A673 (cell line): ENCODE data around the gene CELF3. TPM values are rescaled to one million over a fixed set of nuclear protein-coding genes. Genes with fewer than 3 reads are reported as not detected.
"Not testable (repeated sequence)": the region's sequence is repeated elsewhere in the genome, so short reads cannot be mapped to it uniquely, and the experiment has no call there.

Experiments
- BruUV-seq: library from RNA; stranded (reverse); fragments of 400-500 nt; replicated peaks from 2 replicates; lab custom pipeline; 2021; lab: Mats Ljungman, UMichigan
- CTCF ChIA-PET: fragments of 300-600 bp; sonication (Branson Sonifier 250); formaldehyde crosslinking; loops from one replicate; lab custom pipeline; 2022; ENCODE audit warnings: antibody characterized with exemption; lab: Charles Lee
- POLR2A ChIA-PET: fragments of 300-600 bp; sonication (Branson Sonifier 250); formaldehyde crosslinking; loops from one replicate; lab custom pipeline; 2022; ENCODE audit warnings: antibody characterized with exemption; ENCODE audit not compliant: low non-redundant PET; lab: Charles Lee
- DNase-seq: peaks from one replicate; pipeline ENCODE4 v3.0.0-alpha.2; 2015; ENCODE audit warnings: low spot score
- H3K27ac ChIP-seq: fragments of 200-600 bp; sonication (generic); 2 replicates; pipeline ENCODE4 v1.5.1; 2016; ENCODE audit warnings: mixed run types, low read depth, mild to moderate bottlenecking, mixed read lengths, antibody characterized with exemption, low read length; ENCODE audit not compliant: poor library complexity, severe bottlenecking
- H3K27me3 ChIP-seq: fragments of 200-600 bp; sonication (generic); replicated peaks from 2 replicates; pipeline ENCODE4 v1.6.1; 2017; ENCODE audit warnings: mixed run types, low read depth, mild to moderate bottlenecking, mixed read lengths, antibody characterized with exemption, low read length; ENCODE audit not compliant: insufficient read depth, poor library complexity
- H3K36me3 ChIP-seq: fragments of 200-600 bp; sonication (generic); 2 replicates; pipeline ENCODE4 v1.6.1; 2016; ENCODE audit warnings: mixed run types, mild to moderate bottlenecking, mixed read lengths, antibody characterized with exemption, low read length; ENCODE audit not compliant: insufficient read depth, poor library complexity, severe bottlenecking
- H3K4me1 ChIP-seq: fragments of 200-600 bp; sonication (generic); 2 replicates; pipeline ENCODE4 v1.6.1; 2017; ENCODE audit warnings: mixed run types, mild to moderate bottlenecking, mixed read lengths, antibody characterized with exemption, low read length; ENCODE audit not compliant: insufficient read depth, poor library complexity, severe bottlenecking
- H3K4me3 ChIP-seq: fragments of 200-600 bp; sonication (generic); 2 replicates; pipeline ENCODE4 v1.5.1; 2016; ENCODE audit warnings: low read depth, mixed run types, mild to moderate bottlenecking, mixed read lengths, low read length; ENCODE audit not compliant: poor library complexity, severe bottlenecking
- H3K9me3 ChIP-seq: fragments of 200-600 bp; sonication (generic); 2 replicates; pipeline ENCODE4 v1.6.1; 2016; ENCODE audit warnings: mixed run types, low read depth, mild to moderate bottlenecking, mixed read lengths, antibody characterized with exemption, low read length; ENCODE audit not compliant: poor library complexity, severe bottlenecking
- EZH2 ChIP-seq: fragments of 200-600 bp; sonication (generic); IDR thresholded peaks from 2 replicates; pipeline ENCODE4 v1.6.1; 2017; ENCODE audit warnings: borderline replicate concordance, low read depth, mild to moderate bottlenecking, mixed read lengths, antibody characterized with exemption, low read length; ENCODE audit not compliant: poor library complexity, severe bottlenecking
- intact Hi-C: fragments of 100-400 bp; cut with micrococcal nuclease; formaldehyde crosslinking; loops from one replicate; pipeline ENCODE4 v1.10.0; 2022; ENCODE audit not compliant: unreplicated experiment
- total RNA-seq: library from RNA; stranded (reverse); gene quantifications from 2 replicates; pipeline ENCODE4 v1.2.3, GENCODE V29; 2021
- TF ChIP-seq, protein P1 (sequence below): fragments of 300-800, 200-600 bp; sonication (generic); conservative IDR thresholded peaks from 2 replicates; pipeline ENCODE4 v1.5.1; 2017; ENCODE audit warnings: low read depth, mild to moderate bottlenecking, antibody characterized with exemption, low read length, moderate library complexity, mixed read lengths

Gene CELF3
- total RNA-seq, 1 experiment from 2014 or later, result not detected

DNA sequence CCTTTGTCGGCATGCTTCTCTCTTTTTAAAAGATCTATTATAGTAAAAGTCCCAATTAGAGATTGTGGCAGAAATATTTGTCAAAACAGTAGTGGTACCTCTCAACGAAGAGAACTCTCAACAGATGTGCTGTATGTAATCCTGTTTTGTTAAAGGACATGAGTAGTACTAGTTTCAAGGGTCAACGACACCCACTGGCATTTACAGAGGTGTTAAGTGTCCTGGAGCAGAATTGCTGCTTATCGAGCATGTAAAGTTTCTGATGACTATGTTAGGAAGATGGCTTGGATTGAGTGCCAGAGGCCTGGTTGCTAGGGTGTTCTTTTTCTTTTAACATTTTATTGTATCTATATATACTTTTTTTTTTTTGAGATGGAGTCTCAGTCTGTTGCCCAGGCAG, 27.1 kb downstream of the CELF3 start:
- H3K4me3 ChIP-seq, result no peak overlapping the region
- TF ChIP-seq, protein P1, sequence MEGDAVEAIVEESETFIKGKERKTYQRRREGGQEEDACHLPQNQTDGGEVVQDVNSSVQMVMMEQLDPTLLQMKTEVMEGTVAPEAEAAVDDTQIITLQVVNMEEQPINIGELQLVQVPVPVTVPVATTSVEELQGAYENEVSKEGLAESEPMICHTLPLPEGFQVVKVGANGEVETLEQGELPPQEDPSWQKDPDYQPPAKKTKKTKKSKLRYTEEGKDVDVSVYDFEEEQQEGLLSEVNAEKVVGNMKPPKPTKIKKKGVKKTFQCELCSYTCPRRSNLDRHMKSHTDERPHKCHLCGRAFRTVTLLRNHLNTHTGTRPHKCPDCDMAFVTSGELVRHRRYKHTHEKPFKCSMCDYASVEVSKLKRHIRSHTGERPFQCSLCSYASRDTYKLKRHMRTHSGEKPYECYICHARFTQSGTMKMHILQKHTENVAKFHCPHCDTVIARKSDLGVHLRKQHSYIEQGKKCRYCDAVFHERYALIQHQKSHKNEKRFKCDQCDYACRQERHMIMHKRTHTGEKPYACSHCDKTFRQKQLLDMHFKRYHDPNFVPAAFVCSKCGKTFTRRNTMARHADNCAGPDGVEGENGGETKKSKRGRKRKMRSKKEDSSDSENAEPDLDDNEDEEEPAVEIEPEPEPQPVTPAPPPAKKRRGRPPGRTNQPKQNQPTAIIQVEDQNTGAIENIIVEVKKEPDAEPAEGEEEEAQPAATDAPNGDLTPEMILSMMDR, result no peak
- no peak for TF ChIP-seq EZH2
- no peak for DNase-seq
- BruUV-seq, result no TSS peak
- ChIA-PET POLR2A (no interaction called here), CTCF (no interaction called here)
- no peaks in the 10 kb centered on the region for H3K9me3 ChIP-seq
- H3K4me1 ChIP-seq, result no peaks in the 10 kb centered on the region
- H3K36me3 ChIP-seq, result peaks cover 16% of the 10 kb centered on the region
- H3K27me3 ChIP-seq, result no peaks in the 10 kb centered on the region
- H3K27ac ChIP-seq, result no peak overlapping the region
- intact Hi-C loops, result no loop called here

DNA sequence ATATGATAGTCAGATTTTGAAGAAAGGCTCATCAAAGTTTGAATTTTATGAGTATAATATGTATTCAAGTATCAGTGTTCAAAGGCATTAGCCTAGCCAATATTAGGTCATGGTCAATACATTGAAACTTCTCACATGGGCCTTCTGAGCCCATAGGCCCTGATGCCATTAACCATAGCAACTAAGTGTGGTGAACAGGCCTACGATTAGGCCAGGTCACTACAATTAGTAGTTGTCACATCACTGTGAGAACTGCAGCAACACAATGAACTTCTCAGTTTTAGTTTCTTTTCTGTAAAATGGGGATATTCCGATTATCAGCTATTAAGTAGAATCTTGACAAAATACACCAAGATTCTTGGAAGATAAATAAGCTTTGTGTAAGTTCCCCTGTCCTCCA, 30.0 kb downstream of the CELF3 start:
- Histone ChIP-seq H3K4me3 (no peak overlapping the region), H3K4me1 (no peaks in the 10 kb centered on the region), H3K27me3 (no peaks in the 10 kb centered on the region), H3K27ac (no peak overlapping the region), H3K36me3 (peaks cover 6% of the 10 kb centered on the region), H3K9me3 (no peaks in the 10 kb centered on the region)
- CTCF ChIA-PET, result no interaction called here
- BruUV-seq, result no TSS peak
- DNase-seq, result no peak
- TF ChIP-seq, protein P1, result no peak
- TF ChIP-seq EZH2, result no peak
- POLR2A ChIA-PET, result no interaction called here
- intact Hi-C loops, result no loop called here

DNA sequence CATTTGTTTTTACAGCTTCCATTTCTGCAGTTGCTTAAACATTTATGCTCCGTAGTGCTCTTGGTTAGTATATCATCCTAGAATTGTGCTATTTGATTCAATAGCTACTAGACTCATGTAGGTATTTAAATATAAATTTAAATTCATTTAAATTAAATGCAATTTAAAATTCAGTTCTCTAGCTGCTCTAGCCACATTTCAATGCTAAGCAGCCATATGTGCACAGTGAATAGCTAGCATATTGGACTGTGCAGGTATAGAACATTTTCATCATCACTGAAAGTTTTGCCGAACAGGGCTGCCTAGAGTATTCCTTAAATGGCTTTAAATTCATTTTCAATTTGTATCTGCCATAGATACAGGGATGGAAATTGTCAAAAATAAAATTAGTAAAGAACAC, 32.5 kb downstream of the CELF3 start:
- no peak overlapping the region for H3K27ac ChIP-seq
- CTCF ChIA-PET, result no interaction called here
- TF ChIP-seq, protein P1, result no peak
- no peak for TF ChIP-seq EZH2
- no peak for DNase-seq
- POLR2A ChIA-PET, result no interaction called here
- peaks cover 6% of the 10 kb centered on the region for H3K36me3 ChIP-seq
- peaks cover 8% of the 10 kb centered on the region for H3K4me1 ChIP-seq
- H3K4me3 ChIP-seq, result no peak overlapping the region
- H3K9me3 ChIP-seq, result no peaks in the 10 kb centered on the region
- no peaks in the 10 kb centered on the region for H3K27me3 ChIP-seq
- no TSS peak for BruUV-seq
- intact Hi-C loops, result no loop called here

DNA sequence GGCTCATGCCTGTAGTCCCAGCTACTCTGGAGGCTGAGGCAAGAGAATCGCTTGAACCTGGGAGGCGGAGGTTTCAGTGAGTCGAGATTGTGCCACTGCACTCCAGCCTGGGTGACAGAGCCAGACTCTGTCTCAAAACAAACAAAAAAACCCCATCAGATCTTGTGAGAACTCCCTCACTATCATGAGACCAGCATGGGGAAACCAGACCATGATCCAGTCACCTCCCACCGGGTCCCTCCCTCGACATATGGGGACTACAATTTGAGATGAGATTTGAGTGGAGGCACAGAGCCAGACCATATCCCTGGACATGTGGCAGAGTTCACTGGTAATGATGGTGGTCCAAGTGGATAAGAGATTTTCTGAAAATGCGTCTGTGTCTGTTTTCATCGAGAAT, 33.7 kb downstream of the CELF3 start:
- H3K4me1 ChIP-seq, H3K27me3 ChIP-seq, H3K4me3 ChIP-seq, POLR2A ChIA-PET, CTCF ChIA-PET, H3K9me3 ChIP-seq, H3K27ac ChIP-seq, intact Hi-C loops, DNase-seq, H3K36me3 ChIP-seq, BruUV-seq: not testable (repeated sequence)
